B cell (primary cell): ENCODE measurements around the gene FLNA. TPM values are rescaled to one million over a fixed set of nuclear protein-coding genes. Genes with fewer than 3 reads are reported as not detected.

Experiments
- ATAC-seq: fragments of 200-7000 bp; cut with Tn5 transposase; one replicate; pipeline ENCODE4 v1.10.0; 2021; ENCODE audit warnings: low read depth, mild to moderate bottlenecking, moderate number of reproducible peaks, moderate library complexity
- CTCF ChIA-PET: fragments of 350-600 bp; sonication (Branson Sonifier 250); formaldehyde crosslinking; loops from one replicate; lab custom pipeline; 2021; ENCODE audit warnings: antibody characterized with exemption, inconsistent platforms; lab: Charles Lee
- POLR2A ChIA-PET: fragments of 350-600 bp; sonication (Branson Sonifier 250); formaldehyde crosslinking; loops from one replicate; lab custom pipeline; 2021; ENCODE audit warnings: antibody characterized with exemption; lab: Charles Lee
- DNase-seq: peaks from one replicate; pipeline ENCODE4 v3.0.0; 2013
- H2AFZ ChIP-seq: 2 replicates; pipeline ENCODE4 v1.6.1; 2012; ENCODE audit warnings: mild to moderate bottlenecking, low read depth, low read length; ENCODE audit not compliant: insufficient read depth, poor library complexity, severe bottlenecking
- H3K27ac ChIP-seq, 2 donors: 1 replicate in 1 of 2; 2 replicates in 1 of 2; pipeline ENCODE4 v1.5.1; 2012 to 2013; ENCODE audit warnings: low read length in 2 of 2, mild to moderate bottlenecking in 2 of 2, moderate library complexity in 1 of 2
- H3K27me3 ChIP-seq, 4 experiments: fragments of 200-600 bp in 1 of 4; sonication (generic) in 1 of 4; replicated peaks in 1 of 4; 1 replicate in 2 of 4; 2 replicates in 2 of 4; pipeline versions ENCODE4 v1.6.1 to v1.7.0; 2013 to 2016; ENCODE audit warnings: low read length in 3 of 4, mild to moderate bottlenecking in 2 of 4, mixed read lengths in 1 of 4, moderate library complexity in 1 of 4; ENCODE audit not compliant: insufficient read depth in 4 of 4, control insufficient read depth in 3 of 4; ENCODE audit errors: control extremely low read depth in 1 of 4
- H3K36me3 ChIP-seq, 2 experiments: replicated peaks in 1 of 2; 1 replicate in 1 of 2; 2 replicates in 1 of 2; pipeline versions ENCODE4 v1.6.1 to v1.7.1; 2013; ENCODE audit warnings: low read length in 1 of 2; ENCODE audit not compliant: insufficient read depth in 2 of 2, control insufficient read depth in 1 of 2; ENCODE audit errors: control extremely low read depth in 1 of 2, extremely low read depth in 1 of 2
- H3K4me1 ChIP-seq, 2 donors: fragments of 200-600 bp in 1 of 2; sonication (generic) in 1 of 2; 1 replicate in 1 of 2; 2 replicates in 1 of 2; pipeline versions ENCODE4 v1.5.1 to v1.6.1; 2013 to 2017; ENCODE audit warnings: low read length in 2 of 2; ENCODE audit not compliant: control insufficient read depth in 2 of 2, insufficient read depth in 2 of 2
- H3K4me2 ChIP-seq: replicated peaks from 2 replicates; pipeline ENCODE3; 2012; ENCODE audit warnings: mild to moderate bottlenecking, low read depth, low read length; ENCODE audit not compliant: poor library complexity, severe bottlenecking
- H3K4me3 ChIP-seq, 5 experiments: fragments of 200-600 bp in 1 of 5; sonication (generic) in 1 of 5; 1 replicate in 3 of 5; 2 replicates in 2 of 5; pipeline versions ENCODE4 v1.5.1 to v1.7.0; 2011 to 2016; ENCODE audit warnings: low read length in 4 of 5, mild to moderate bottlenecking in 4 of 5, low read depth in 2 of 5, control low read depth in 1 of 5, moderate library complexity in 1 of 5; ENCODE audit not compliant: insufficient read depth in 1 of 5; ENCODE audit errors: control extremely low read depth in 1 of 5, extremely low read depth in 1 of 5
- H3K79me2 ChIP-seq: fragments of 200-600 bp; sonication (generic); one replicate; pipeline ENCODE4 v1.6.0; 2016; ENCODE audit warnings: low read length; ENCODE audit not compliant: control insufficient read depth, insufficient read depth
- H3K9ac ChIP-seq: fragments of 200-600 bp; sonication (generic); 2 replicates; pipeline ENCODE4 v1.6.1; 2017; ENCODE audit warnings: mild to moderate bottlenecking, low read length, moderate library complexity
- H3K9me3 ChIP-seq, 3 donors: one replicate each; pipeline versions ENCODE4 v1.6.1 to v1.7.1; 2013; ENCODE audit warnings: low read length in 2 of 3; ENCODE audit not compliant: control insufficient read depth in 2 of 3, insufficient read depth in 1 of 3; ENCODE audit errors: control extremely low read depth in 1 of 3
- H4K20me1 ChIP-seq: 2 replicates; pipeline ENCODE4 v1.6.0; 2012; ENCODE audit warnings: mild to moderate bottlenecking, low read length; ENCODE audit not compliant: insufficient read depth, control insufficient read depth, poor library complexity, severe bottlenecking
- H3K27ac Mint-ChIP-seq: one replicate; pipeline ENCODE4 v1.8.0; 2021; ENCODE audit warnings: mixed read lengths
- H3K27me3 Mint-ChIP-seq: one replicate; pipeline ENCODE4 v1.8.0; 2021; ENCODE audit warnings: mixed read lengths
- H3K4me1 Mint-ChIP-seq: one replicate; pipeline ENCODE4 v1.8.0; 2021; ENCODE audit warnings: mixed read lengths
- H3K4me3 Mint-ChIP-seq: one replicate; pipeline ENCODE4 v1.8.0; 2021; ENCODE audit warnings: mixed read lengths
- H3K9me3 Mint-ChIP-seq: one replicate; pipeline ENCODE4 v1.8.0; 2022; ENCODE audit warnings: mixed read lengths; ENCODE audit not compliant: insufficient read depth
- EZH2 ChIP-seq: IDR thresholded peaks from 2 replicates; pipeline ENCODE4 v1.6.1; 2012; ENCODE audit warnings: borderline replicate concordance, low read depth, mild to moderate bottlenecking, moderate library complexity, low read length; ENCODE audit not compliant: insufficient read depth, poor library complexity, severe bottlenecking
- WGBS: methylation state at CpG from one replicate; pipeline ENCODE4 v1.1.5; 2013; ENCODE audit warnings: missing lambda C conversion rate; ENCODE audit not compliant: insufficient coverage; 5-methylcytosine and 5-hydroxymethylcytosine counted together
- intact Hi-C: fragments of 100-400 bp; cut with micrococcal nuclease; formaldehyde crosslinking; loops from one replicate; pipeline ENCODE4 v1.10.0; 2022
- polyA plus RNA-seq: library from polyadenylated mRNA; depleted of rRNA; stranded (reverse); fragments of >200 nt; gene quantifications from 2 replicates; pipeline ENCODE4 v1.2.3, GENCODE V29; 2012
- total RNA-seq, 2 donors: library from RNA; stranded (reverse); fragments of 120-200 nt in 1 of 2; gene quantifications; 1 replicate in 1 of 2; 2 replicates in 1 of 2; pipeline versions ENCODE4 v1.2.3 to v1.2.4, GENCODE V29; 2013 to 2022

FLNA gene
- total and polyA plus RNA-seq, 2 donors (not counting 1 experiment from before 2014, with no cell fraction given): 342 to 510 TPM

DNA sequence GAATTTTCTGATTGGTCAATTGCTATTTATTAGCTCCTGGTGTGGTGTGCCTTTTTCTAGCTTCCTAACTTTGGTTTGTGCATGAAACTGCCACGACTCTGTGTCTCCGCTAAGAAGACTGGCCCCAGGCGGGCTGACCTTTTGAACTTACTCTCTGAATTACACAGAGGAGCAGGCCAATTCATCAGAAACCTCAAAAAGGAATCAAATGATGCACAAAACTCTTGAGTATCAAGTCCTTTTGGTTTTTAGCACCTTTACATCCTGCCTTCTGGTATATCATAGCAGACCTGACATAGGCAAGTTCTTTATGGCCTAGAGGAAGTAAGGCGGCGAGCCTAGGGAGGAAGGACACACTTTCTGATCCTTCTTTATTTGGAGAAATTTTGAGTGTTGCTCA, 61.3 kb downstream of the FLNA start:
- Histone ChIP-seq H3K27me3 (no peaks in the 10 kb centered on the region), H3K9me3 (peaks cover 0 to under 1% (median 0%) of the 10 kb centered on the region in 3 donors), H3K36me3 (no peaks in the 10 kb centered on the region), H3K4me3 (no peak overlapping the region), H3K9ac (no peak overlapping the region), H4K20me1 (no peaks in the 10 kb centered on the region), H2AFZ (no peak overlapping the region), H3K4me1 (peaks cover 14 to 17% of the 10 kb centered on the region in 2 donors), H3K4me2 (no peak overlapping the region), H3K79me2 (no peaks in the 10 kb centered on the region), H3K27ac (no peak overlapping the region)
- ChIA-PET POLR2A (no interaction called here), CTCF (interaction anchor here (1.3 kb wide), 1 partner anchor 13 kb away, joined by 4 read pairs; no protein-coding TSS in a partner anchor)
- Mint-ChIP-seq H3K9me3 (no peaks in the 10 kb centered on the region), H3K4me1 (peaks cover 23% of the 10 kb centered on the region), H3K27ac (no peak overlapping the region), H3K27me3 (no peaks in the 10 kb centered on the region), H3K4me3 (no peak overlapping the region)
- intact Hi-C loops: no loop called here
- no peak for TF ChIP-seq EZH2
- no peak for ATAC-seq
- no peak for DNase-seq
- no CpG with 5 or more reads among the region's 5 CpGs for WGBS

DNA sequence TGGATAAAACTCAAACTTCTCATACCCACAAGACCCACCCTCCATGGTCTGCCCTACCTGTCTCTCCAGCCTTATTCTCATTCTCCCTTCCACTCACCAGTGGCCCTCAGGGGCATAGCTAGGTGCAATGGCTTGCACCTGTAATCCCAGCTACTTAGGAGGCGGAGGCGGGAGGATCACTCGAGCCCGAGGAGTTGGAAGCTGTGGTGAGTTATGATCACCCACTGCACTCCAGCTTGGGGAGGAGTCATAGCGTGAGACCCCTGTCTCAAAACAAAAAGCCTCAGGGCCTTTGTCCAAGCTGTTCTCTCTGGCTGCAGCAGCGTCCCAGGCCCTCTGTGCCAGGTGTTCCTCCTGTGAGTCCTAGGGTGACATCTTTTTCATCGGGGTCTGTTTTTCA, 62.3 kb downstream of the FLNA start:
- ChIA-PET CTCF (interaction anchor here (1.3 to 1.6 kb wide), 2 partner anchors 12 to 175 kb away, joined by 4 to 5 read pairs; no protein-coding TSS in a partner anchor), POLR2A (no interaction called here)
- no peak for DNase-seq
- intact Hi-C loops: no loop called here
- no peaks in the 10 kb centered on the region for H3K9me3 Mint-ChIP-seq
- Histone ChIP-seq H3K27me3 (no peaks in the 10 kb centered on the region), H2AFZ (no peak overlapping the region), H3K79me2 (no peaks in the 10 kb centered on the region), H3K27ac (no peak overlapping the region), H3K4me1 (peaks cover 14 to 19% of the 10 kb centered on the region in 2 donors), H4K20me1 (no peaks in the 10 kb centered on the region), H3K9ac (no peak overlapping the region), H3K9me3 (peaks cover 0 to 5% (median 0%) of the 10 kb centered on the region in 3 donors), H3K4me3 (no peak overlapping the region), H3K4me2 (no peak overlapping the region), H3K36me3 (no peaks in the 10 kb centered on the region)
- ATAC-seq: no peak
- TF ChIP-seq EZH2: no peak
- WGBS: no CpG with 5 or more reads among the region's 7 CpGs
- peaks cover 27% of the 10 kb centered on the region for H3K4me1 Mint-ChIP-seq
- H3K27me3 Mint-ChIP-seq: no peaks in the 10 kb centered on the region
- no peak overlapping the region for H3K4me3 Mint-ChIP-seq
- H3K27ac Mint-ChIP-seq: no peak overlapping the region
